H9 (cell line): ENCODE measurements around the gene LHFPL2. TPM values are rescaled to one million over a fixed set of nuclear protein-coding genes. Genes with fewer than 3 reads are reported as not detected.

Experiments used
- DNase-seq: peaks from one replicate; pipeline ENCODE4 v3.0.0-alpha.2; 2017
- H2AFZ ChIP-seq: one replicate; pipeline ENCODE4 v1.6.1; 2013; ENCODE audit warnings: mild to moderate bottlenecking, low read length, control low read depth, moderate library complexity
- H2AK5ac ChIP-seq: 2 replicates; pipeline ENCODE4 v1.6.1; 2013; ENCODE audit warnings: low read length, control low read depth, mixed read lengths; ENCODE audit not compliant: insufficient read length
- H2BK120ac ChIP-seq: one replicate; pipeline ENCODE4 v1.6.1; 2013; ENCODE audit warnings: low read depth, mild to moderate bottlenecking, low read length, control low read depth, inconsistent platforms; ENCODE audit not compliant: poor library complexity, severe bottlenecking
- H2BK12ac ChIP-seq: 2 replicates; pipeline ENCODE4 v1.6.1; 2013; ENCODE audit warnings: low read length, control low read depth, mixed read lengths, low read depth; ENCODE audit not compliant: insufficient read length
- H2BK15ac ChIP-seq: 2 replicates; pipeline ENCODE4 v1.6.1; 2013; ENCODE audit warnings: low read depth, low read length, control low read depth
- H2BK20ac ChIP-seq: one replicate; pipeline ENCODE4 v1.6.1; 2013; ENCODE audit warnings: low read depth, mild to moderate bottlenecking, low read length, control low read depth, inconsistent platforms; ENCODE audit not compliant: poor library complexity, severe bottlenecking
- H2BK5ac ChIP-seq: 2 replicates; pipeline ENCODE4 v1.6.1; 2013; ENCODE audit warnings: low read length, control low read depth, mixed read lengths; ENCODE audit not compliant: insufficient read length
- H3K14ac ChIP-seq: 2 replicates; pipeline ENCODE4 v1.6.1; 2013; ENCODE audit warnings: low read length, control low read depth; ENCODE audit not compliant: insufficient read depth
- H3K18ac ChIP-seq: 2 replicates; pipeline ENCODE4 v1.6.1; 2013; ENCODE audit warnings: low read depth, mild to moderate bottlenecking, mixed read lengths, low read length, control low read depth; ENCODE audit not compliant: insufficient read length
- H3K23ac ChIP-seq: 2 replicates; pipeline ENCODE4 v1.6.1; 2013; ENCODE audit warnings: low read length, control low read depth, mixed read lengths, low read depth; ENCODE audit not compliant: insufficient read length
- H3K23me2 ChIP-seq: 2 replicates; pipeline ENCODE4 v1.6.1; 2013; ENCODE audit warnings: low read depth, mild to moderate bottlenecking, mixed read lengths, low read length, control low read depth; ENCODE audit not compliant: insufficient read length, poor library complexity, severe bottlenecking
- H3K27ac ChIP-seq: 2 replicates; pipeline ENCODE4 v1.5.1; 2013; ENCODE audit warnings: low read length, control low read depth, mixed read lengths, low read depth; ENCODE audit not compliant: insufficient read length
- H3K27me3 ChIP-seq: 2 replicates; pipeline ENCODE4 v1.6.1; 2013; ENCODE audit warnings: low read length, control low read depth, inconsistent platforms; ENCODE audit not compliant: insufficient read depth
- H3K4ac ChIP-seq: 2 replicates; pipeline ENCODE4 v1.6.1; 2013; ENCODE audit warnings: low read depth, mild to moderate bottlenecking, control low read depth, inconsistent platforms, low read length, moderate library complexity
- H3K4me1 ChIP-seq: 2 replicates; pipeline ENCODE4 v1.6.1; 2013; ENCODE audit warnings: low read length, control low read depth, inconsistent platforms; ENCODE audit not compliant: insufficient read depth
- H3K4me2 ChIP-seq: 2 replicates; pipeline ENCODE4 v1.6.1; 2013; ENCODE audit warnings: low read length, control low read depth, mixed read lengths; ENCODE audit not compliant: insufficient read length, insufficient read depth
- H3K56ac ChIP-seq: 2 replicates; pipeline ENCODE4 v1.6.1; 2013; ENCODE audit warnings: low read depth, mild to moderate bottlenecking, mixed read lengths, low read length, control low read depth; ENCODE audit not compliant: insufficient read length
- H3K79me1 ChIP-seq: 2 replicates; pipeline ENCODE4 v1.6.1; 2013; ENCODE audit warnings: low read depth, mild to moderate bottlenecking, moderate library complexity, low read length, control low read depth, inconsistent platforms; ENCODE audit not compliant: insufficient read depth, poor library complexity, severe bottlenecking
- H3K79me2 ChIP-seq: 2 replicates; pipeline ENCODE4 v1.6.1; 2013; ENCODE audit warnings: low read length, control low read depth, inconsistent platforms; ENCODE audit not compliant: insufficient read depth
- H3K9ac ChIP-seq: 2 replicates; pipeline ENCODE4 v1.6.1; 2013; ENCODE audit warnings: low read length, control low read depth, mixed read lengths; ENCODE audit not compliant: insufficient read length; ENCODE audit errors: extremely low read depth
- H3K9me3 ChIP-seq: one replicate; pipeline ENCODE4 v1.6.1; 2013; ENCODE audit warnings: low read depth, low read length, inconsistent platforms; ENCODE audit not compliant: control insufficient read depth
- H3T11ph ChIP-seq: one replicate; pipeline ENCODE4 v1.6.1; 2013; ENCODE audit warnings: mild to moderate bottlenecking, low read length, control low read depth, inconsistent platforms
- H4K20me1 ChIP-seq: one replicate; pipeline ENCODE4 v1.6.1; 2013; ENCODE audit not compliant: control insufficient read depth, insufficient read length, insufficient read depth
- H4K5ac ChIP-seq: 2 replicates; pipeline ENCODE4 v1.6.1; 2013; ENCODE audit warnings: low read depth, mild to moderate bottlenecking, mixed read lengths, low read length, control low read depth; ENCODE audit not compliant: insufficient read length
- H4K8ac ChIP-seq: replicated peaks from 2 replicates; pipeline ENCODE4 v1.6.1; 2013; ENCODE audit warnings: low read length, control low read depth, mixed read lengths, low read depth; ENCODE audit not compliant: insufficient read length
- H4K91ac ChIP-seq: 2 replicates; pipeline ENCODE4 v1.6.1; 2013; ENCODE audit warnings: low read depth, mild to moderate bottlenecking, moderate library complexity, mixed read lengths, low read length, control low read depth; ENCODE audit not compliant: insufficient read length
- H3K27ac Mint-ChIP-seq, 3 experiments: 2 replicates in 2 of 3; 3 replicates in 1 of 3; pipeline ENCODE4 v1.8.0; 2020 to 2021; ENCODE audit warnings: mixed read lengths in 3 of 3, mild to moderate bottlenecking in 1 of 3, moderate library complexity in 1 of 3
- H3K27me3 Mint-ChIP-seq: 2 replicates; pipeline ENCODE4 v1.8.0; 2021; ENCODE audit warnings: low read depth, mild to moderate bottlenecking, moderate library complexity, mixed read lengths
- H3K36me3 Mint-ChIP-seq, 3 experiments: 2 replicates in 2 of 3; 3 replicates in 1 of 3; pipeline ENCODE4 v1.8.0; 2020 to 2021; ENCODE audit warnings: low read depth in 3 of 3, mixed read lengths in 3 of 3; ENCODE audit not compliant: insufficient read depth in 1 of 3
- H3K4me1 Mint-ChIP-seq, 2 experiments: 2 replicates each; pipeline ENCODE4 v1.8.0; 2020; ENCODE audit warnings: mixed read lengths in 2 of 2
- H3K4me3 Mint-ChIP-seq, 2 experiments: 2 replicates in 1 of 2; 3 replicates in 1 of 2; pipeline ENCODE4 v1.8.0; 2020 to 2021; ENCODE audit warnings: mild to moderate bottlenecking in 2 of 2, mixed read lengths in 2 of 2, moderate library complexity in 1 of 2
- H3K9me3 Mint-ChIP-seq, 2 experiments: 2 replicates in 1 of 2; 3 replicates in 1 of 2; pipeline ENCODE4 v1.8.0; 2020; ENCODE audit warnings: mild to moderate bottlenecking in 2 of 2, mixed read lengths in 2 of 2, moderate library complexity in 1 of 2
- CTCF ChIP-seq: fragments of 200-600 bp; sonication (generic); conservative IDR thresholded peaks from 3 replicates; pipeline ENCODE4 v1.8.0; 2021; ENCODE audit warnings: antibody characterized with exemption, mild to moderate bottlenecking
- WGBS: extraction: QIAGEN DNeasy Blood & Tissue Kit; methylation state at CpG from one replicate; pipeline ENCODE4 v1.1.7; 2013; ENCODE audit warnings: missing lambda C conversion rate, low lambda C conversion rate, mixed read lengths; ENCODE audit not compliant: insufficient read length; ENCODE audit errors: extremely low coverage; 5-methylcytosine and 5-hydroxymethylcytosine counted together
- total RNA-seq: library from RNA; stranded (reverse); gene quantifications from 2 replicates; pipeline ENCODE4 v1.2.1, GENCODE V29; 2021

LHFPL2 gene
- total RNA-seq, 1 experiment from 2014 or later, result 26.3 TPM

GRCh38 chr5:78657201-78657600 is 8.6 kb upstream of the LHFPL2 start:
- Mint-ChIP-seq H3K27ac (no peak overlapping the region), H3K36me3 (no peaks in the 10 kb centered on the region)

More at GRCh38 chr5:78657201-78657600, 8.6 kb upstream of the LHFPL2 start:
- H2BK120ac ChIP-seq, result no peak overlapping the region
- H2AK5ac ChIP-seq, result no peak overlapping the region
- no peaks in the 10 kb centered on the region for H3K4me1 ChIP-seq
- no peak overlapping the region for H4K91ac ChIP-seq
- no peak overlapping the region for H3K27ac ChIP-seq
- no peak for DNase-seq
- no peak overlapping the region for H3K4me3 Mint-ChIP-seq
- no peak overlapping the region for H3K9ac ChIP-seq
- H2BK15ac ChIP-seq, result no peak overlapping the region
- no peak overlapping the region for H3K4ac ChIP-seq
- no peak overlapping the region for H3K4me2 ChIP-seq
- H3K9me3 ChIP-seq, result no peaks in the 10 kb centered on the region
- no peaks in the 10 kb centered on the region for H4K20me1 ChIP-seq
- no peaks in the 10 kb centered on the region for H3K79me1 ChIP-seq
- H4K5ac ChIP-seq, result no peak overlapping the region
- no CpG with 5 or more reads among the region's 2 CpGs for WGBS
- H3K27me3 ChIP-seq, result no peaks in the 10 kb centered on the region
- no peak for TF ChIP-seq CTCF
- H3K14ac ChIP-seq, result no peak overlapping the region
- no peak overlapping the region for H3T11ph ChIP-seq
- no peaks in the 10 kb centered on the region; the same call in none of the 2 replicates for H3K27me3 Mint-ChIP-seq
- no peak overlapping the region for H2BK5ac ChIP-seq
- H3K56ac ChIP-seq, result no peak overlapping the region
- peaks cover 6 to 11% of the 10 kb centered on the region in 2 experiments for H3K4me1 Mint-ChIP-seq
- H2BK20ac ChIP-seq, result no peak overlapping the region
- no peak overlapping the region for H2AFZ ChIP-seq
- no peak overlapping the region for H3K23ac ChIP-seq
- no peaks in the 10 kb centered on the region for H3K79me2 ChIP-seq
- H3K18ac ChIP-seq, result no peak overlapping the region
- H3K23me2 ChIP-seq, result no peaks in the 10 kb centered on the region
- no peak overlapping the region for H4K8ac ChIP-seq
- no peaks in the 10 kb centered on the region; a peak in 1 of 5 replicates for H3K9me3 Mint-ChIP-seq
- H2BK12ac ChIP-seq, result no peak overlapping the region
